Tibial nerve (tissue), 3 donors: ENCODE data around the gene ALDH1A3.

Experiments
- CTCF ChIP-seq, 5 experiments: fragments of 200-600 bp in 3 of 5; fragments of 450-650 bp in 2 of 5; sonication (generic) in 3 of 5; IDR thresholded peaks; one replicate each; pipeline ENCODE4 v1.5.1; 2016 to 2019; ENCODE audit warnings: antibody characterized with exemption in 5 of 5, mild to moderate bottlenecking in 3 of 5, moderate library complexity in 2 of 5
- POLR2A ChIP-seq, 2 donors: fragments of 450-650 bp; IDR thresholded peaks; one replicate each; pipeline ENCODE4 v1.6.1; 2017; ENCODE audit warnings: antibody characterized with exemption in 2 of 2, mild to moderate bottlenecking in 2 of 2, moderate library complexity in 2 of 2

- TF ChIP-seq CTCF (IDR thresholded peaks at IDR 0.05): no peak
- no peak for TF ChIP-seq POLR2A (IDR thresholded peaks at IDR 0.05)
These were observed 44.8 kb downstream of the ALDH1A3 start for GRCh38 chr15:100924436-100924835.
